Activated CD4-positive, alpha-beta T cell treated with anti-CD3 and anti-CD28 coated beads for 24 hours (primary cell): ENCODE results near the gene ACSL6.
A peak's percentile ranks its signal among the peaks of the same experiment; 100 is the strongest.

ENCODE experiments used
- DNase-seq, 2 donors: peaks; one replicate each; pipeline ENCODE4 v3.0.0-alpha.2; 2020; ENCODE audit warnings: low read depth in 2 of 2

Gene ACSL6

GRCh38 chr5:132017316-132017715, 5.9 kb upstream of the ACSL6 start:
- no peak for DNase-seq

DNA sequence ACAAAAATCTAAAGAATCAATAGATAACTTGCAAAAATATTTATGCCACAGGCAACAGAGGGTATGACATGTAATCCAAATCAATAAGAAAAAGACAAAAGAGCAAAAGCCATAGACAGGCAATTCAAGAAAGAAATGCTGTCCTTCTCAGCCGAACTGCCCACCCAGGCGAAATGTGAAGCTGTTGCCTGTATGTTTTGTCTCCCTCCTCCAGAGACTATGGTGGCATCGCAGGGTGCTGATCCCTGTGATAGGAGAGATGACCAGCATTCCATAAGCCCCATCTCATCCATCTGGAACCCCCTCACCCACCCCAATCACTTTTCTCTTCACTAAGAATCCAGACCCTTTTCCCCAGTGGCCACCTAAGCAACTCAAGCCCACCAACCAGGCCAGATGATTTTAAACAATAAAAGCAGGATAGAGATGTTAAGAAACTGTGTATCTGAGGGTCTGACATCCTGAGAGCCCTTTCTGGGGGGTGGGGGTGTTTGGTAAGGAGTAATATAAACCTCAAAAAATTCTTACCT, 5.3 kb upstream of the ACSL6 start:
- no peak for DNase-seq

GRCh38 chr5:132013711-132014110, 2.3 kb upstream of the ACSL6 start:
- no peak for DNase-seq

DNA sequence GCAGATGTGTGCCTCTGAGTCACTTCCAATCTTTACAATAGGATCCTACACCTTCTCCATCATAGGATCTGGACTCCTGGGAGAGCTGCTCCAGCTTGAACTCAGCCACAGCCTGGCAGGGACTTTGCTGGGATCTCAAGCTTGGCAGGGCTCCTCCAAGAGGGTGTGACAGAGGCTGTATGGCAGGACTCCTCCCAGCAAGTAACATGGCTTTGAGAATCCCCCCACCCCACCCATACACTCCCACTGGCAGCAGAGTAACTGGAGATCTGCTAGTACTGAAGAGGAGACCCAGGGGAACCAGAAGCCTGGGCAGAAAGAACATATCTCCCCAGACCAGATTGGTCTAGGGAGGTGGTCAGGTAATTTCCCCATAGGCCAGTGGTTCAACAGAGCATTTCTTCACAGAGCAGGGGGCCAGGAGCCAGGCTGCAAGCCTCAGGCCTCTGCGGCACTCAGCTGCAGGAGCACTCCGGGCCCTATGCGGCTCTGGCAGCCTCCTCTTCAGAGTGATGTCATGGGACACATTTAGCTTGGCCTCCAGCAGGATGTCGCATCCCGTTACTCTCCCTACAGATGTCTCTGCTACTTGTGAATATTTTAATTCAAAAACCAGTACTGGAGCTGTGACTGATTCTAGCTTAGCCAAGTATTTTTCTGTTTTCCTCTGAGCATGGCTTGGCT, 1.7 kb upstream of the ACSL6 start:
- no peak for DNase-seq

- DNase-seq: no peak
Measured at GRCh38 chr5:132012371-132013005, 1.0 kb upstream of the ACSL6 start.

GRCh38 chr5:132010989-132011621, 353 bp downstream of the ACSL6 start:
- no peak for DNase-seq

DNA sequence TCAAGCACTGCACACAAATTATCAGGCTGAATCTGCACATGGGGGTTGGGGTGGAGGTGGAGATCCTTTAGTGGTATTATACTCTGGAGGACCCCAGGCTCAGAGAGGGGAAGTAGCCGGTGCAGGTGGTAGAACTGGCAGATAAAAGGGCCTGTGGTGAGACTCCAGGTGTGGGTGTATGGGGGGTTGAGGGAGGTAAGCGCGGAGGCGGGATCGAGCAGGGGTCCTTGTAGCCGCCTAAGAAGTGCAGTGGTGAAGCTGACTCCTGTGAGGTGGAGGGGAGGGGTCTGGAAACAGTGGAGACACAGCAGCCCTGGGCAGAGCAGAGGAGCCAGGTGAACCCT, 841 bp downstream of the ACSL6 start:
- DNase-seq: no peak

DNA sequence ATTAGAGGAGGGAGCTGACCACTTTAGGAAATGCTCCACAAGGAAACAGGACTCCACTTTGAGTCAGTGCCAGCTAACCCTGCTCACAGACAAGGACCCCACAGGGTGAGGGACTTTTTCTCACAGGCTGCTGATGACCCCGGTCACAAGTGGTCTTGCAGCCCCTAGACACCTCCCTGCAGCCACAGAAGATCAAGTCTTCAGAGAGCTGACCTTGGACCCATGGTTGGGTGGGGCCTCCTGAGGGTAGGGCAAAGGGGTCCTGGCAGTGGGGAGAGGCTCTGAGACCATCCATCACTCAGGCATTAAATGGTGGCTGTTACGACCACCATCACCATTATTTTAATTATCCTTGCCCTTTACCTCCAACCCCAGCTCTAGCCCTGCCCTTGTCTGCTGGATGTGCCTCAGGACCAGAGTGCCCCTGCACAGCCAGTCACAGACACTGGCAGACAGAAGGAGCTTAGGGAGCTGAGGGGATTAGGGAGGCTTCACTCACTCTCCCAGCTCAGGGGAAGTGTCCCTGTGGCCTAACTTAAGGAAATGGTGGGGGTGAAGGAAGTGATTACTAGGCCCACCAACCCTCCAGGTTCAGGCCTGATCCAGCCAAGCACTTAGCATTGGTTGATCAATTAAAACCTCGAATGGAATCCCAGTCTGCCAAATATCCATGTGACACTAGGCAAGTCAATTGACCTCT, 1.6 kb downstream of the ACSL6 start:
- no peak for DNase-seq

- no peak for DNase-seq
Measured at GRCh38 chr5:132008961-132009680, 2.3 kb downstream of the ACSL6 start.

DNA sequence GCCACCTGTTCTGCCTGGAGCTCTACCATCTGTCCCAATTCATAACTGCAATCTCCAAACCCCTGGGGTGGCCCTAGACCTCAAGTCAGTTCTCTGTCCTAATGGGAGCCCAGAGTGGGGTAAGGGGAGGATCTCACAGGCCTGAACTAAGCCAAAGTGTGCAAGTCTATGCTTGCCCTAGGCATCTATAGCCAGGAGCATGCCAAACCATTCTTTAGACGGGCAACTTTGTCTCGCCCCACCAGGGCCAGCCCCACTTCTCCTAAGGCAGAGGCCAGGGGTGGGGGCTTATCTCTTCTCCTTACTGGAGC, 3.3 kb downstream of the ACSL6 start:
- no peak for DNase-seq

- peak; percentile 72 to 76 for DNase-seq
Measured at GRCh38 chr5:132007399-132008162, 3.9 kb downstream of the ACSL6 start.

DNA sequence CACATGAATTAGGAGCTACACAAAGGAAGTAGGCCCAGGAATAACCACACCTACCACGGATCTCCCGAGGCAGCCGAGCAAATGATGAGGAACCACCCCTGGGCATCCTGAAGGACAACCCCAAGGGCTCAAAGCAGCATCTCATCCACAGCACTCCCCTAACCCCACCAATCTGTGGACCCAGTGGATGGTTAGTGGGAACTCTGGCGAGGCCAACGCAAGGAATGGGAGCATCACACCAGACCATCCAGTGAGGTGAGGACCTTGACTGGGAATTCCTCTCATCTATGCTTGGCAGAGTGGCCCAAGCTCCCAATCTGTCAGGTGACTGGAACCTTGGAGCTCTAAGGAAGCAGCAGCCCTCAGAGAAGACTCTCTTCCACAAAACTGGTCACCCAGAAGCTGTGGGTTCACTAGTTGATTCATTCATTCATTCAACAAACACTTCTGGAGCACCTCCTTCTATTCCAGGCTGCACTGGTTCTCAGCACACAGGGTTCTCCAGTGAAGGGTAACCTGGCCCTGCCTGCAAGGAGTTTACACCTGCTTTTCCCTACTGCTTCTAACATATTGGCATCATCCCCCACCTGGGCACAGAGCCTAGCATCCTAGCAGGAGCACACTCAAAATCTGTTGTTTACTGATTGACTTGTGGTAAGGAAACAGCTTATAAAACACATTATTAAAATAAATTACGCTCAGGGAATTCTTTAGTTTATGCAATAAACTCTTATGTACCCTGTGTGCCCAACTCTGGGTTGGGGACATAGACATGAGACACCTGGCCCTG, 4.9 kb downstream of the ACSL6 start:
- no peak for DNase-seq

GRCh38 chr5:132005591-132005990, 5.9 kb downstream of the ACSL6 start:
- no peak for DNase-seq

DNA sequence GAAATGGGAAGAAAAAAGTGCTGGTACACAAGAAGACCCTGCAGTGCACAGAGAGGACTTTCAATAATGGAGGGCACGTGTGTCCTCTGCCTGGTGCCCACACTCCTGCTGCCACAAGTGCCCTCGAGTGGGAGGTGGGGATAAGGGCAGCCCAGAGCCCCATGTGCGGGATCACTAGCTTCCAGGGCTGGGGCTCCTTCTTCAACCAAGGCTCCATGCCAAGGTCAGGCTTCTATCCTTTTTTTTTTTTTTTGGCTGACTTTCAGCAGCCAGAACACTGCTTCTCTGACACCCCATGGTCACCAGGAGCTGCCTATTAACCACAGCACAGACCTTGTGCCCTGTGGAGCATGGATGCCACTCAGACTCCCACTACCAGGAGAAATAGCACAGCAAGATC, 7.5 kb downstream of the ACSL6 start:
- DNase-seq: no peak

DNA sequence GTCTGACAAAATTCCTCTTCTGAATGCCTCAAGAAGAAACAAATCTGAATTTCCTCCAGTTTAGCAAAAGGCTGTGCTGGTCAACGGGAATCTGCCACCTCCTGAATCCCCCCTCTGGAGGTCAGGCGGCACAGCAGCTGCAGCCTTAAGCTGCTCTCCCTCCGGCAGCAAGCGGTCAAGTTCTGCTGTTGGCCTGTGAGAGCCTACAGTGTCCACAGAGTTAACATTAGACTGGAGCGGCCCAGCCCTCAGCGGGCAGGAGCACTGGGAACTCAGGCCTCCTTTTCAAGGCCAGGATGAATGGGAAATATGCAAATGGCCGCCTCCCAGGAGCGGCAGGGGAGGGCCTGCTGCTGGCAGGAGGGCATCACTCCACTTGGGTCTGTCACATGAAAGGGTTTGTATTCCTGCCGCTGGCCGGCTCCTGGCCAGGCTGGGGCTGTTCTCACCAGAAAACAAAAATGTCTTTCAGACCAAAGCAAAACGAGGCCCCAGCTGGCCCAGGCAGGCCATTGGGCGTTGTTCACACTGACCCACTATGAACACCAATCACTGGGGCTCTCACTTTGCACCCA, 8.2 kb downstream of the ACSL6 start:
- DNase-seq: no peak

- no peak for DNase-seq
Measured at GRCh38 chr5:132002757-132003156, 8.7 kb downstream of the ACSL6 start.

DNA sequence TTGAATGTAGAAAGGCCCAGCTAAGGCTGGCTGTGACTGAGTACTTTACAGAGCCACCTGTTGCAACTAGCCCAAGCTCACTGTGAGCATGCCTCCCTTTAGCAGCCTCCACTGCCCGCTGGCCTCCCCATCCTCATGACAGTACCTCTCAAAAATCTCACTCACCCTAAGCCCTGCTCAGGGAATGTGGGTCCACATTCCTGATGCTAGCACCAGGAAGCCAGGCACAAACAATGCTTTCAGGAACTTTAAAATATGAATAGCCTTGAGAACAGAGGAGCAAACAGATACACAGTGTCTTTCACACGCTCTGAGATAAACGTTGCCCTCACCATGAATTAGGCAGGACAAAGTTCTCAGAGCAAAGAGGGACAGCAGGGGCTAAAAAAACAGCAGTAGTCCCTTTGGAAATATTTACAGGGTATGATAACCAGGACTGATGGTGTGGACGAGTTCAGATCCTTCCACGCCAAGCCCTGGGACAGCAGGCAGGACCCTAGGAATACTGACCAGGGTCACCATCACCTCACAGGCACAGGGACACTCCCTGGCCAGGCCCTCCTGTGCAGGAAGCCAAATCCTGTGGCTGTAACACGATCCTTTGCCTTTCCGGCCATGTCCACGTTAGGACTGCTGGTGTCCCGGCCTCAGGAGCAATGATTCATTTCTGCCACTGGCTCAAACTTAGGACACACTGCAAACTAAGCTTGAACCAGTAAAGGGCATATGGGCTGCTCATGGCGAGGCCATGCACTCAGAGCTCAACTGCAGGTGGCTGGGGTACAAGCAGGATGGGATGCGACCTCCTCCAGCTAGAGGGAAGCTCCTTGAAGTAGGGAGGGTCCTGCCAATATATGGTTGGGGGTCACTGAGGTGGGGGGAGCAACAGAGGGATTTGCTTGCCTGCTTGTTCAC, 9.6 kb downstream of the ACSL6 start:
- no peak for DNase-seq

DNA sequence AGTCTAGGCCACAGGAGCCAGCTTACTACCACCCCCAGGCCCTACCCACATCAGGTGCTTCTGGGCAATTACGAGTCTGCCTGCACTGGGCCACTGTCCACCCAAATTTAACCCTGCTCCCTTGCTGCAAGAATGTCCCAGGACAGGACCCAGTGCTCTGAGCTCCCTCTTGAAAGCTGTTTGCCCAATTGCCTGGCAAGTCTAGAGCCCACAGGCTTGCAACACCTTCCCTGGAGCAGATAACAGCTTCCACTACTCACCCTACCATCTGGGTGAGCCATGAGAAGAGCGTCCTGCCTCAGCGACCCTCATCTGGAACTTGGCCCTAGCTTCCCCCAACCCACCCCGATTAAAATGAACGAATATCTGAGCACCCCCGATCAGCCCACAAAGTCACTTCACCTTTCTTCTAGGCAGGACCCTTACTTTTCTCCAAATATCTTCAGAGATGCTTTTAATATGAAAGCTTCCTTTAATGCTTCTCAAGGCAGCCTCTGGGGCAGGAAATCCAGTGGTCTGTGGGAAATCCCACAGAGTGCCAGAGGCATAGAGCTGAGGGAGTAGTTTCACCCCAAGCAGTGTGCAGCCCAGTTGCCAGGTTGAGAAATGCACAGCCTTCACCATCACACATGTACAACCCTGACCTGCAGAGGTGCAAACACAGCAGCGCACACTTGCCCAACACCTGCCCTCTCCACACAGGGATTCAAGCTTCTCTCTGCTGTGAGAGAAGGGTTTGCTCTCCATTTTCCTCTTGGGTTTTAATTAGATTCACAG, 10.6 kb downstream of the ACSL6 start:
- DNase-seq: no peak

GRCh38 chr5:132000241-132000490, 11.3 kb downstream of the ACSL6 start:
- DNase-seq: no peak
